Gastrocnemius medialis (tissue), 4 donors: Measurements from ENCODE around the gene MAT1A. TPM values are rescaled to one million over a fixed set of nuclear protein-coding genes. Genes with fewer than 3 reads are reported as not detected.
"Not testable (repeated sequence)": the region's sequence is repeated elsewhere in the genome, so short reads cannot be mapped to it uniquely, and the experiment has no call there.

Experiments used
- ATAC-seq, 2 donors: fragments of 150-250 bp; one replicate each; pipeline ENCODE4 v1.9.1; 2016
- DNase-seq, 2 donors: peaks; one replicate each; pipeline ENCODE4 v3.0.0-alpha.2; 2019
- H3K27ac ChIP-seq, 4 donors: fragments of 200-600 bp; sonication (generic); 1 replicate in 1 of 4; 2 replicates in 3 of 4; pipeline ENCODE4 v1.5.1; 2016 to 2018; ENCODE audit warnings: mild to moderate bottlenecking in 2 of 4, moderate library complexity in 1 of 4
- H3K27me3 ChIP-seq, 3 donors: fragments of 200-600 bp; sonication (generic) in 2 of 3; 1 replicate in 1 of 3; 2 replicates in 2 of 3; pipeline versions ENCODE4 v1.5.1 to v1.6.0; 2016 to 2019; ENCODE audit warnings: mild to moderate bottlenecking in 1 of 3, moderate library complexity in 1 of 3
- H3K36me3 ChIP-seq, 2 donors: fragments of 200-600 bp; sonication (generic) in 1 of 2; one replicate each; pipeline ENCODE4 v1.5.1; 2017 to 2018
- H3K4me1 ChIP-seq, 2 donors: fragments of 200-600 bp; sonication (generic) in 1 of 2; one replicate each; pipeline ENCODE4 v1.5.1; 2016 to 2017; ENCODE audit warnings: mild to moderate bottlenecking in 2 of 2
- H3K4me3 ChIP-seq, 4 donors: fragments of 200-600 bp; sonication (generic) in 3 of 4; 1 replicate in 1 of 4; 2 replicates in 3 of 4; pipeline ENCODE4 v1.5.1; 2016 to 2019; ENCODE audit warnings: mild to moderate bottlenecking in 2 of 4
- H3K9me3 ChIP-seq, 3 donors: fragments of 200-600 bp; sonication (generic) in 2 of 3; 1 replicate in 1 of 3; 2 replicates in 2 of 3; pipeline ENCODE4 v1.5.1; 2016 to 2019
- POLR2A ChIP-seq, 2 donors: fragments of 450-650 bp; IDR thresholded peaks; one replicate each; pipeline ENCODE4 v1.6.1; 2017; ENCODE audit warnings: antibody characterized with exemption in 2 of 2, mild to moderate bottlenecking in 2 of 2, moderate library complexity in 2 of 2
- in situ Hi-C, 4 donors: fragments of 200-750 bp; cut with MboI; loops; one replicate each; pipeline versions ENCODE4 v1.15.0 to v1.8.0; 2017; ENCODE audit warnings: low sequenced_read_pairs in 4 of 4
- intact Hi-C: fragments of 100-400 bp; cut with DNase I; formaldehyde crosslinking; loops from one replicate; pipeline ENCODE4 v1.15.1; 2023; ENCODE audit warnings: low total_unique reads
- total RNA-seq, 4 donors: library from RNA; depleted of rRNA; stranded (reverse); fragments of >200 nt; gene quantifications; one replicate each; pipeline versions ENCODE4 v1.1.0 to v1.2.3, GENCODE V29; 2016
- TF ChIP-seq, protein P1 (sequence below), 5 experiments: fragments of 450-650 bp in 3 of 5; fragments of 200-600 bp in 2 of 5; sonication (generic) in 2 of 5; IDR thresholded peaks in 4 of 5; conservative IDR thresholded peaks in 1 of 5; 1 replicate in 4 of 5; 2 replicates in 1 of 5; pipeline ENCODE4 v1.5.1; 2016 to 2019; ENCODE audit warnings: antibody characterized with exemption in 5 of 5, mild to moderate bottlenecking in 3 of 5, moderate library complexity in 3 of 5

Gene MAT1A
- total RNA-seq, 4 donors from 2014 or later = 1.3 to 1.8 TPM; not detected in 2

GRCh38 chr10:80319725-80320290 lies 30.4 kb upstream of the MAT1A start:
- in situ Hi-C loops (no loop called here), intact Hi-C loops (no loop called here)
- TF ChIP-seq, protein P1, sequence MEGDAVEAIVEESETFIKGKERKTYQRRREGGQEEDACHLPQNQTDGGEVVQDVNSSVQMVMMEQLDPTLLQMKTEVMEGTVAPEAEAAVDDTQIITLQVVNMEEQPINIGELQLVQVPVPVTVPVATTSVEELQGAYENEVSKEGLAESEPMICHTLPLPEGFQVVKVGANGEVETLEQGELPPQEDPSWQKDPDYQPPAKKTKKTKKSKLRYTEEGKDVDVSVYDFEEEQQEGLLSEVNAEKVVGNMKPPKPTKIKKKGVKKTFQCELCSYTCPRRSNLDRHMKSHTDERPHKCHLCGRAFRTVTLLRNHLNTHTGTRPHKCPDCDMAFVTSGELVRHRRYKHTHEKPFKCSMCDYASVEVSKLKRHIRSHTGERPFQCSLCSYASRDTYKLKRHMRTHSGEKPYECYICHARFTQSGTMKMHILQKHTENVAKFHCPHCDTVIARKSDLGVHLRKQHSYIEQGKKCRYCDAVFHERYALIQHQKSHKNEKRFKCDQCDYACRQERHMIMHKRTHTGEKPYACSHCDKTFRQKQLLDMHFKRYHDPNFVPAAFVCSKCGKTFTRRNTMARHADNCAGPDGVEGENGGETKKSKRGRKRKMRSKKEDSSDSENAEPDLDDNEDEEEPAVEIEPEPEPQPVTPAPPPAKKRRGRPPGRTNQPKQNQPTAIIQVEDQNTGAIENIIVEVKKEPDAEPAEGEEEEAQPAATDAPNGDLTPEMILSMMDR (IDR thresholded peaks at IDR 0.05 in 4 of 5, conservative IDR thresholded peaks at IDR 0.05 in 1 of 5) = no peak
- H3K27ac ChIP-seq = no peak overlapping the region
- no peaks in the 10 kb centered on the region for H3K36me3 ChIP-seq
- DNase-seq (no peak), ATAC-seq (no peak)
- H3K4me1 ChIP-seq = no peaks in the 10 kb centered on the region
- no peak overlapping the region for H3K4me3 ChIP-seq
- H3K27me3 ChIP-seq = no peaks in the 10 kb centered on the region
- no peaks in the 10 kb centered on the region for H3K9me3 ChIP-seq

GRCh38 chr10:80319318-80319717 lies 29.9 kb upstream of the MAT1A start:
- Histone ChIP-seq H3K36me3 (no peaks in the 10 kb centered on the region), H3K9me3 (no peaks in the 10 kb centered on the region), H3K27ac (no peak overlapping the region), H3K27me3 (no peaks in the 10 kb centered on the region), H3K4me1 (no peaks in the 10 kb centered on the region), H3K4me3 (no peak overlapping the region)
- TF ChIP-seq, protein P1 (IDR thresholded peaks at IDR 0.05 in 4 of 5, conservative IDR thresholded peaks at IDR 0.05 in 1 of 5) = no peak
- TF ChIP-seq POLR2A (IDR thresholded peaks at IDR 0.05) = no peak
- intact Hi-C loops (no loop called here), in situ Hi-C loops (no loop called here)
- ATAC-seq (no peak), DNase-seq (no peak)

DNA sequence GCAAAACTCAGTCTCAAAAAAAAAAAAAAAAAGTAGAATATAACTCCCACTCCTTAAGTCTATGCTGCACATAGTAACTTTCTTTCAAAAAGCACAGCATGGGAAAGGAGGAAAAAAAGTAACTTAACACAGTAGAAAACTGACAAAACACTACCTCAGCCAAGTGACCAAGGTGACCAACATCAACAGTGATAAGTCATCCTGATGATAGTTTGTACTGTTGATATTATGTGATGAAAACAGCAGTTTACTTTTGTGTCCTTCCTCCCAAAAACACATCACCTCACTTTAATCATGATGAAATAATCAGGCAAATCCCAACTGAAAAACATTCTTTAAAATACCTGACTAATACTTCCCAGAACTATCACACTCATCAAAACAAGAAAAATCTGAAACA lies 29.3 kb upstream of the MAT1A start:
- ATAC-seq = no peak
- no peak for TF ChIP-seq POLR2A (IDR thresholded peaks at IDR 0.05)
- TF ChIP-seq, protein P1 (IDR thresholded peaks at IDR 0.05 in 4 of 5, conservative IDR thresholded peaks at IDR 0.05 in 1 of 5) = no peak
- Histone ChIP-seq H3K4me1 (no peaks in the 10 kb centered on the region), H3K4me3 (no peak overlapping the region), H3K36me3 (no peaks in the 10 kb centered on the region), H3K27ac (no peak overlapping the region), H3K9me3 (no peaks in the 10 kb centered on the region), H3K27me3 (no peaks in the 10 kb centered on the region)
- DNase-seq = no peak
- in situ Hi-C loops (no loop called here), intact Hi-C loops (no loop called here)

- H3K4me3 ChIP-seq = no peak overlapping the region
- H3K9me3 ChIP-seq = no peaks in the 10 kb centered on the region
- H3K36me3 ChIP-seq = no peaks in the 10 kb centered on the region
- ATAC-seq (no peak), DNase-seq (no peak)
- no peak for TF ChIP-seq POLR2A (IDR thresholded peaks at IDR 0.05)
- TF ChIP-seq, protein P1 (IDR thresholded peaks at IDR 0.05 in 4 of 5, conservative IDR thresholded peaks at IDR 0.05 in 1 of 5) = no peak
- in situ Hi-C loops = no loop called here
- no peaks in the 10 kb centered on the region for H3K4me1 ChIP-seq
- H3K27ac ChIP-seq = no peak overlapping the region
- H3K27me3 ChIP-seq = no peaks in the 10 kb centered on the region
- intact Hi-C loops = no loop called here
Observed at GRCh38 chr10:80315391-80315790, 25.9 kb upstream of the MAT1A start.

DNA sequence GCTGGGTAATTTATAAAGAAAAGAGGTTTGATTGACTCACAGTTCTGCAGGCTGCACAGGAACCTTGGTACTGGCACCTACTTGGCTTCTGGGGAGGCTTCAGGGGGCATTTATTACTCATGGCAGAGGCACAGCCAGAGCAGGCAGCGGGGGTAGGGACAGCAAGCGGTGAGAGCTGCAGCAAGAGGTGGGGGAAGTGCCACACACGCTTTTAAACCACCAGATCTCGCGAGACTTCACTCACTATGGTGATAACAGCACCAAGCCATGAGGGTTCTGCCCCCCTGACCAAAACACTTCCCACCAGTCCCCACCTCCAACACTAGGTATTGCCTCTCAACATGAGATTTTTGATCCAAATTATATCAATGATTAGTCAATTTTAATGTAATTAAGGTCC lies 24.1 kb upstream of the MAT1A start:
- intact Hi-C loops = no loop called here
- Histone ChIP-seq H3K4me1 (no peaks in the 10 kb centered on the region), H3K9me3 (no peaks in the 10 kb centered on the region), H3K36me3 (no peaks in the 10 kb centered on the region), H3K4me3 (no peak overlapping the region), H3K27me3 (no peaks in the 10 kb centered on the region), H3K27ac (no peak overlapping the region)
- in situ Hi-C loops = no loop called here
- ATAC-seq = no peak
- no peak for DNase-seq
- no peak for TF ChIP-seq POLR2A (IDR thresholded peaks at IDR 0.05)
- TF ChIP-seq, protein P1 (IDR thresholded peaks at IDR 0.05 in 4 of 5, conservative IDR thresholded peaks at IDR 0.05 in 1 of 5) = no peak

- H3K36me3 ChIP-seq, H3K27ac ChIP-seq, H3K27me3 ChIP-seq, H3K4me3 ChIP-seq, ATAC-seq, H3K4me1 ChIP-seq, in situ Hi-C loops, H3K9me3 ChIP-seq, intact Hi-C loops, DNase-seq: not testable (repeated sequence)
Observed at GRCh38 chr10:80305989-80306388, 16.5 kb upstream of the MAT1A start.
